SU-DHL-6 (cell line): ENCODE measurements around the gene EIF3CL.
"Not testable (repeated sequence)": the region's sequence is repeated elsewhere in the genome, so short reads cannot be mapped to it uniquely, and the experiment has no call there.

Experiments used
- CTCF ChIP-seq: fragments of 200-600 bp; sonication (generic); IDR thresholded peaks from one replicate; pipeline ENCODE4 v1.5.1; 2017; ENCODE audit warnings: antibody characterized with exemption, mild to moderate bottlenecking, low read length, moderate library complexity; ENCODE audit not compliant: insufficient read depth, poor library complexity, severe bottlenecking
- EZH2phosphoT487 ChIP-seq: fragments of 200-600 bp; sonication (generic), shearing (Covaris generic); conservative IDR thresholded peaks from 2 replicates; pipeline ENCODE4 v1.6.1; 2018; ENCODE audit warnings: mild to moderate bottlenecking, antibody characterized with exemption, low read length, moderate library complexity, mixed read lengths

GRCh38 chr16:28417033-28417432 is 13.4 kb upstream of the EIF3CL start:
- not testable (repeated sequence) for TF ChIP-seq CTCF, EZH2phosphoT487
